ENCODE results near the gene ITGB5.

ITGB5 gene

GRCh38 chr3:124860599-124860998, 26.6 kb downstream of the ITGB5 start:
- DNase-seq (ENCODE audit: low read depth in 3 of 3): no peak

DNA sequence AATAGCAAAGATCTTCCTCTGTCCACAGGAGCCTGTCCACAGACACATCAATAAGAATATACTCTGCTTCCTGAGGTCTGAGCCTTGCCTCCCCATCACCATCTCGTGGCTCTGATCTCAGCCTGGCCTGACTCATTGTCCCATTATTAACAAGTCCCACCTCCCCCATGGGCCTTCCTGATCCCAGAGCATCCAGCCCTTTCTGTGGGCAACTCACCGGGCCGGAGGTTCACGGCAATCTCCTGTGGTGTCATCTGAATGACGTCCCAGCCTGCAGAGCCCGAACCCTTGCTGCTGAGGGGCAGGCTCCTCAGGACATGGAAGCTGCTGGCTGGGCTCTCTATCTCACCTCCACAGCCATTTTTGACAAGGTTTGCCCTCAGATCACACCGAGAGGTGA, 28.1 kb downstream of the ITGB5 start:
- no peak for DNase-seq (ENCODE audit: low read depth in 3 of 3)

DNA sequence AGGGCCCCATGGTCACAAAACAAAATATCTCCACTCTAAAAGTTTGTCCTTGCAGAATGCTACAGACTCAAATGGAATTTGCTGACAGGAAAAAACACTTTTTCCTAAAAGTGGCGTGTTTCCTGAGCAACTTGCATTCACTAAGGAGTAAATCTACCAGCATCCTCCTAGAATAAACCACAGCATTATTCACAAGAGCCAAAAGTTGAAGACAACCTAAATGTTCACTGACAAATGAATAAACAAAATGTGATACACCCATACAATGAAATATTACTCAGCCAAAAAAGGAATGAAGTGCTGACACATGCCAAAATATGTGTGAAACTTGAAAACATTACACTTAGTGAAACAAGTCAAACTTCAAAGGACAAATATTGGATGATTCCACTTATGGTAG, 28.9 kb downstream of the ITGB5 start:
- DNase-seq (ENCODE audit: low read depth in 3 of 3): no peak

DNA sequence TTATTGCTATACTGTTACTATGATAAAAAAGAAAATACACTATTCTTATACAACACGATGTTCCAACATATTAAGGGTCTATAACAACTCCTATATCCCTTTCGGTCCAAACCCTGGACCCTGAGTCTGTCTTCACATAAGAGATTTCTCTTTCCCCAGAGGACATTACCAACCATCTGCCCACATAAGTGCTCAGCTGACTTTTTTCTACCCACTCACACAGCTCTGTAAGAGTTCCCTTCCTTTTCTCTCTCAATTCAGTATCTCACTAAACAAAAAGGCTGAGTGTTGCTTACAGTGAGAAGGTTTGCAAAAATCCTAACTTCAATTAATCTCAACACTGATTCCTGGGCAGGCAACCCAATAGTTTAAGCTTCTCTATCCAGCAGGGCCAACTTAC, 30.5 kb downstream of the ITGB5 start:
- no peak for DNase-seq (ENCODE audit: low read depth in 3 of 3)

DNA sequence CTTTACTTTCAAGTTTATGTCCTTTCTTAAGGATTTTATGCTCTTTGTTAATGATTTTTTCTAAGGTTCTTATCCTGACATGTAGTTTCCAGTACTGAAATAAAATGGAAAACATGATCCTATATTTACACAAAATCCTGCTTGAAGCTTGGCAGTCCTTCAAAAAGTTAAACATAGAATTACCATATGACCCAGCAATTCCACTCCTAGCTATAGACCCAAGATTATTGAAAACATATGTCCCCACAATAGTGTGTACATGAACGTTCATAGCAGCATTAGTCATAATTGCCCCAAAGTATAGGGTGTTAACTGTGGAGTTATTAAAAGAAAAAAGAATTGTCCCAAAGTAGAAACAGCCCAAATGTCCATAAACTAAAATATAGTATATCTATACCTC, 33.2 kb downstream of the ITGB5 start:
- no peak for DNase-seq (ENCODE audit: low read depth in 3 of 3)

DNA sequence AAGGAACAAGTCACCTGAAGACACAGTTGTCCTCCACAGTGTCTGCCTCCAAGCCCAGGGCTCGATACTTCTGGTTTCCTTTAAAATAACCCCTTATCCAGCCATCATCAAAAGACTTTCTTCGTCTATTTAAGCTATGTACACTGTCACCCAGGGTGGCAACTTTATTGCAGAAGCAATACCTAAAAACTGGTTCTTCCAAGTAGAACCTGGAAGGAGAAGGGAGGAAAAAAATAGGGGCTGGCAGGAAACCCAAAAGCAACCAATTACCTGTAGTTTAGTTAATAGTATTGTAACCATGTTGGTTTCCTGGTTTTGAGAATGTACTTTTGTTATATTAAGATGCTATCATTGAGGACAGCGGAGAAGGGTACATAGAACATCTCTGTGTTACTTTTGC, 33.7 kb downstream of the ITGB5 start:
- DNase-seq (ENCODE audit: low read depth in 3 of 3): no peak

DNA sequence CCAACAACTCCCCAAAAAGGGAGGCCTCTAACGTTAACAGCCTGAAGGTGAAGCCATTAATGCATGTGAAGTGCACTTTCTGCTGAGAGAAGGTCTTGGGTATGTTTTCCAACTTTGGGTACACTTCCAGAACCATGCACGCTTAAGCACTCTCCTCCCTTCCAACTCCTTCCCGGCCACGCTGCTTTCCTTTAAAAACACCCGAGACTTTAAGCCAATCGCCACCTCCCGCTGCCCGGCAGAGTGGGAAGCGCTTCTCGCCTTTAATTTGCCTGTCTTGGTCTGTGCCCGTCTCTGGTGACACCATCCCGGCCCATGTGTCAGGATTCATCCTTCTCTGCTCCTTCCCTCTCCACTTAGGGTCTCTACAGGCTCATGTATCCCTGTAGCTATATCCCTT, 35.3 kb downstream of the ITGB5 start:
- DNase-seq (ENCODE audit: low read depth in 3 of 3): no peak

DNA sequence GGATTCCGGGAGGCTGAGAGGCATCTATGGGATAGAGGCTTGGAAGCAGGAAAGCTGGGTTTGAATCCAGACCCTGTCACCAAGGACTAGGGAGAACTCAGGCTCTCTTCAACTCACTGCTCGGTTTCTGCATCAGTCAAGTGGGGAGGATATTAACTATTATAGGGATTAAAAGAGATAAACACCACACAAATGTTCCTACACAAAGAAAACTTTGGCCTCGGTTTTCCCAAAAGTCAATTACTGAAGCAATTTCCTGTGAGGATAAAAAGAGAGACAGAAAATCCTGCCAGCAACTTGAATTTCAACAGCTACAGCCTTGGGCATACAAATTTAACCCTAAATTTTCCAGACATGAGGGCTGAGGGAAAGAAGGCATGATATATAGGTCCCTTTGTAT, 36.0 kb downstream of the ITGB5 start:
- DNase-seq (ENCODE audit: low read depth in 3 of 3): no peak

DNA sequence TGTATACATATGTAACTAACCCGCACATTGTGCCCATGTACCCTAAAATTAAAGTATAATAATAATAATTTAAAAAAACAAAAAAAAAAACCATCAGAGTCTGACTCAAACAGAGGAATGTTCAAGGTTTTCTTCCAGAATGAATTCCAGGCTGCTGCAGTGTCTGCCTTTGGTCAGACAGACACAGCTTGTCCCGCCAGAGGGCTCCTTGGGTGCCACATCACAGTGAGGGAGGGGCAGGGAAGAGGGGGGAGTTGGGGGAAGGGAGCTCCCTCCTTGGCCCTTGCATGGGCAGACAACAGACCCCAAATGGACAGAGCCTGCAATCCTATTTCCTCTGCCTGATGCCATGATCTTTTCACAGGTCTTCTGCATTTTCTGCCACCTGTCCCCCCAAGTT, 36.5 kb downstream of the ITGB5 start:
- DNase-seq (ENCODE audit: low read depth in 3 of 3): no peak

DNA sequence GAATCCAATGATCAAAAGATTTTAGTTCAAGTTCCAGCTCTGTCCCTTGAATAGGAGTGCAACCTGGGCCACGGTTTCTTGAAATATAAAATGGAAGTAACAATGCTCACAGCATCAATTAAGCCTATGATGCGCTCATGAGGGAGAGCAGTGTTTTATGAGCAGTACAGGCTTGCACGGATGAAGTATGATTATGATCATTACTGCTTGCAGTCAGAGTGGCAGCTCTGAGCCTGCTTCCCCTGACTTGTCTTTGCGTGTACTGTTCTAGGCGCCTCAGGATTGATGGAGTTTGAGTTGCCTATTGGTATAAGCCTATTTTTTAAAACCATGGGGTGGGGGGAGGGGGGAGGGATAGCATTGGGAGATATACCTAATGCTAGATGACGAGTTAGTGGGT, 37.0 kb downstream of the ITGB5 start:
- no peak for DNase-seq (ENCODE audit: low read depth in 3 of 3)

- no peak for DNase-seq (ENCODE audit: low read depth in 3 of 3)
These were observed 38.9 kb downstream of the ITGB5 start for GRCh38 chr3:124848300-124848699.

DNA sequence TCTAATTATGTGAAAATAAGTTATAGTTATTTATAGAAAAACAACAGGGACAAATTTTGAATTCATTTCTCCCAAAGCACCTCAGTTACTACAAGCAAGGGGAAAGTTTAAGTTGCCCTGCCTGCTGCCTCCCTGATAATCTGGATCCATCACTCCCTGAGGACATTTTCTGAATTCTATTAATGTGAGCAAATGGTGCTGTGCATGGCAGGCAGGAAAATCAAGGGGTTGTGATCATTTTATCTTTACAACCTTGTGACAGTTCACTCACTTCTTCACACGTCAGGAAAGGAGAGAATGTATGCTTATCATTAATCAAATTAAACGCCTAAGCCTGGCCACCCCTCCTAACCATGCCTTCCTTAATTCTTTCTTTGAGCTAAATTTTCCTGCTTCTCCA, 39.3 kb downstream of the ITGB5 start:
- no peak for DNase-seq (ENCODE audit: low read depth in 3 of 3)

GRCh38 chr3:124847051-124847450, 40.1 kb downstream of the ITGB5 start:
- DNase-seq (ENCODE audit: low read depth in 3 of 3): no peak

- no peak for DNase-seq (ENCODE audit: low read depth in 3 of 3)
These were observed 41.0 kb downstream of the ITGB5 start for GRCh38 chr3:124846189-124846588.

DNA sequence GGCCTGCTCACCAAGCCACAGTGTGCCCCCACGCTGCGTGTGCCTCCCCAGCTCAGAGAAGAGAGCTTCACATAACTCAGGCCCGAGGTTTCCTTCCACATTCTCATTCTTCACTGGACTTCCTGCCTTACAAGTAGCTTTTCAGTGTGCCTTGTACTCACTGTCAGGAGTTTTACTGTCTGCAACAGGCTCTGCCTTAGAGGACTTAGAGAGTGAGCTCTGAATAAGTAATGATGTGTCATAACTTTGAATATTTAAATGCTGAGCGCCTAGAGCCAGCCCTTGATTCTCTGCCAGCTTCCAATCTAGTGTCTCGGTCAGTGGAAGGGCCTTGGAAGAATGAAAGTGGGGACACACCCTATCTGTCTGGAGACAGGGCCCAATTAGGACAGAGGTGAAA, 41.8 kb downstream of the ITGB5 start:
- no peak for DNase-seq (ENCODE audit: low read depth in 3 of 3)

DNA sequence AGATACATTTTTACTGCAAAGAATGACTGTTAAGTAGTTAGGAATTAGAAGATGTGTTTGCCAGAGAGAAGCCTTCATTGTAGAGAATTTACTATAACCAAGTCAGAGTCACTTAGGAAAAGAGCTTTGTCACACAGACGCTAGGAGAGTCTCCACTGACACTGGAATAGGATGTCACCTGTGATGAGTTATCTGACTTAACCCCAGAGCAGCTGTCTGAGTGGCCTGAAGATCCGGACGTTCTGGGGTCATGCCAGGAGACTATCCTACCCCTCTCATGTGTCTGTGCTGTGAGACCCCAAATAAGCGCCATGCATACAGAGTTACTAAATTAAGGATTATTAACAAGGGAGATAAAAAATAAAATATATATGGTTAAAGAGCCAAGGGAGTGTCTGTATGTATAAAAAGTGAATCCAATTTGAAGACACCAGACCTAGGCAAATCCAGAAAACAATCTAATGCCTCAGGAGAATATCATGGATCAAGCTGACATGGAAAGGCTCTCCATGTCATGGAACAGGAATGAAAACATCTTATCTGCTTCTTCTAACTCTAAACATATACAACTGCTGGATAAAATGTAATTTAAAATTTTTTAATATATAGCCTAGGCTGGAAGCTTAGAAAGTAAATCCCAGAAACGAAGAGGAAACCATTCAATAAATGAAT, 43.5 kb downstream of the ITGB5 start:
- no peak for DNase-seq (ENCODE audit: low read depth in 3 of 3)

DNA sequence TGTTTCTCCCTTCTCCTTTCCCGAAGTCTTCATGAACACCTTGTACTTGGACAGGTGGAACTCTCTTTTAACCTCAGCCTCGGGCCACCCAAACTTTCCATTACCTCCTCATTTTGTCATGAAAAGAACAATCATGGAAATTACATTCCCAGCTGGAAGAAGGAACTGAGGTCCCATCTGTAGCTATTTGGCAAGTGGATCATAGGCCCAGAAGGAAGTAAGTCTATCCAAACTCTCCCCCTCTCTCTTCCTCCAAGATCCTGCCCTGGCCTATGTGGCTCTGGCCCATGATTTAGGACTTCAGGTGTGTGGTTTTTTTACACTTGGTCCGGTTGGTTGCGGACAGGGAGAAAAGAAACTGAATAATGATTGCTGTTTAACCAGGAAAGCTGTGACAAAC, 44.1 kb downstream of the ITGB5 start:
- DNase-seq (ENCODE audit: low read depth in 3 of 3): no peak

- DNase-seq (ENCODE audit: low read depth in 3 of 3): no peak
These were observed 45.6 kb downstream of the ITGB5 start for GRCh38 chr3:124841517-124841916.

DNA sequence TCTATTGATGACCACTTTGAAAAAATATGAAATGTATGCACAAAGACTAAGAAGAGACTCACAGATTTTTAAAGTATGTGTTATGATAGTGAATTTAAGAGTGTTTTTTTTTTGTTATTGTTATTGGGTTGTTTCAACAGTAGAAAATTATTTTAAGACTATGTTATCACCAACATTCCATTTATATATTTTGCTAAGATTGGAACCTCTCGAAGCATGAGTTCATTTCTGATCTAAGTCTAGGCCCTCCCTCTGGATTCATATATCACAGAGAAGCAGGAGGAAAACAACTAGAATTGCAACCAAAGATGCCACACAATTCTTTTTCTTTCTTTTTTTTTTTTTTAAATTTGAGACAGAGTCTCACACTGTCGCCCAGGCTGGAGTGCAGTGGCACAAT, 46.8 kb downstream of the ITGB5 start:
- no peak for DNase-seq (ENCODE audit: low read depth in 3 of 3)

DNA sequence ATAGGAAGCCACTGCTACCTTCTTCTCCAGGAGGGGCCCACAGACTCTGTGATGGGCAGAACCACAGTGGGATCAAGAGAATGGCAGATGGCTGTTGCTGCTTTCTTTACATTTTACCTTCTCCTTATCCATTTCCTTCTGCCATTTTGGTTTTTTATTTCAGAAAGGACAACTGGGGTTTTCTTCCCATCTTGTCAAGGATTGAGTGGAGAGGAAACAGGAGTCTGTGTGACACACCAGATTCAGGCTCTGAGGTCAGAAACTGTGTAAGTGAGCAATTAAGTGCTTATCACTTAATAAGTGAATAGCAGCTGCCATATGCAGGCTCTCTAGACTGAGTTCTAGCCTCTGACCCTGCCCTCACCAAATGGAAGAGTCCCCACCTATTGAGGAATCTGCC, 47.3 kb downstream of the ITGB5 start:
- DNase-seq (ENCODE audit: low read depth in 3 of 3): no peak

GRCh38 chr3:124838963-124839362, 48.2 kb downstream of the ITGB5 start:
- DNase-seq (ENCODE audit: low read depth in 3 of 3): no peak

DNA sequence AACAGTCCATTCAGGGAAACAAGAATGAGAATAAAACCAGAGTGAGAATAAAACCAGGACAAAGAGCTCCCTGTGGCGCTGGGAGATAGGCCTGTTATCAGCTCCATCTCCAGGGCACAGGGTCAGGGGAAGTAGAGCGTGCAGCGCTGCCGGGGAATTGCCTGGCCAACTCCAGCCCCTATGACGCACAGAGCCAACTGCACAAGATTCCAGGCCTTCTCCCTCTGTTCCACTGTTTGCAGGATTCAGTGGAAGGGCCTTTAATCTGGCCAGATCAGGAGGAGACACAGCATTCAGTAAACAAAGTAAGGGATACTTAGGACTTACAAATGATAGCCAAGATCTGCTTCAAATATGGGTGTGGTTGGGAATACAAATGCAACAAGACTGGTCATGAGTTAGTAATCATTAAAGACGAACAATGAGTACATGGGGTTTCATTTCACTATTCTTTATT, 49.4 kb downstream of the ITGB5 start:
- DNase-seq (ENCODE audit: low read depth in 3 of 3): no peak

GRCh38 chr3:124837065-124837464, 50.1 kb downstream of the ITGB5 start:
- DNase-seq (ENCODE audit: low read depth in 3 of 3): no peak

- DNase-seq (ENCODE audit: low read depth in 3 of 3): no peak
These were observed 50.7 kb downstream of the ITGB5 start for GRCh38 chr3:124836448-124836847.

Measured in stimulated activated CD4-positive, alpha-beta T cell treated with anti-CD3 and anti-CD28 coated beads, TNF-alpha, amount 100 ng/mL, for 24 hours (primary cell).